ENCODE data around the gene TTLL5.

GRCh38 chr14:75910048-75910447 lies 249.0 kb downstream of the TTLL5 start:
- TF ChIP-seq POLR2A (IDR thresholded peaks at IDR 0.05; ENCODE audit: low read depth, low read length) = no peak
- no peak for TF ChIP-seq ELK1 (IDR thresholded peaks at IDR 0.05; ENCODE audit: borderline replicate concordance, low read depth, low read length)
- TF ChIP-seq, protein P1, sequence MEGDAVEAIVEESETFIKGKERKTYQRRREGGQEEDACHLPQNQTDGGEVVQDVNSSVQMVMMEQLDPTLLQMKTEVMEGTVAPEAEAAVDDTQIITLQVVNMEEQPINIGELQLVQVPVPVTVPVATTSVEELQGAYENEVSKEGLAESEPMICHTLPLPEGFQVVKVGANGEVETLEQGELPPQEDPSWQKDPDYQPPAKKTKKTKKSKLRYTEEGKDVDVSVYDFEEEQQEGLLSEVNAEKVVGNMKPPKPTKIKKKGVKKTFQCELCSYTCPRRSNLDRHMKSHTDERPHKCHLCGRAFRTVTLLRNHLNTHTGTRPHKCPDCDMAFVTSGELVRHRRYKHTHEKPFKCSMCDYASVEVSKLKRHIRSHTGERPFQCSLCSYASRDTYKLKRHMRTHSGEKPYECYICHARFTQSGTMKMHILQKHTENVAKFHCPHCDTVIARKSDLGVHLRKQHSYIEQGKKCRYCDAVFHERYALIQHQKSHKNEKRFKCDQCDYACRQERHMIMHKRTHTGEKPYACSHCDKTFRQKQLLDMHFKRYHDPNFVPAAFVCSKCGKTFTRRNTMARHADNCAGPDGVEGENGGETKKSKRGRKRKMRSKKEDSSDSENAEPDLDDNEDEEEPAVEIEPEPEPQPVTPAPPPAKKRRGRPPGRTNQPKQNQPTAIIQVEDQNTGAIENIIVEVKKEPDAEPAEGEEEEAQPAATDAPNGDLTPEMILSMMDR (conservative IDR thresholded peaks at IDR 0.05; ENCODE audit: low read depth, low read length) = no peak
- TF ChIP-seq, protein P2, sequence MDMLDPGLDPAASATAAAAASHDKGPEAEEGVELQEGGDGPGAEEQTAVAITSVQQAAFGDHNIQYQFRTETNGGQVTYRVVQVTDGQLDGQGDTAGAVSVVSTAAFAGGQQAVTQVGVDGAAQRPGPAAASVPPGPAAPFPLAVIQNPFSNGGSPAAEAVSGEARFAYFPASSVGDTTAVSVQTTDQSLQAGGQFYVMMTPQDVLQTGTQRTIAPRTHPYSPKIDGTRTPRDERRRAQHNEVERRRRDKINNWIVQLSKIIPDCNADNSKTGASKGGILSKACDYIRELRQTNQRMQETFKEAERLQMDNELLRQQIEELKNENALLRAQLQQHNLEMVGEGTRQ (IDR thresholded peaks at IDR 0.05; ENCODE audit: low read depth, low read length) = no peak
- no peak for TF ChIP-seq SMC3 (IDR thresholded peaks at IDR 0.05; ENCODE audit: low read depth, low read length)
- no peak for TF ChIP-seq RFX5 (IDR thresholded peaks at IDR 0.05; ENCODE audit: low read depth, low read length)
- TF ChIP-seq MAZ (IDR thresholded peaks at IDR 0.05; ENCODE audit: borderline replicate concordance, low read depth, low read length) = no peak
